ENCODE measurements around the gene SCAPER.
"Not testable (repeated sequence)": the region's sequence is repeated elsewhere in the genome, so short reads cannot be mapped to it uniquely, and the experiment has no call there.

SCAPER gene

DNA sequence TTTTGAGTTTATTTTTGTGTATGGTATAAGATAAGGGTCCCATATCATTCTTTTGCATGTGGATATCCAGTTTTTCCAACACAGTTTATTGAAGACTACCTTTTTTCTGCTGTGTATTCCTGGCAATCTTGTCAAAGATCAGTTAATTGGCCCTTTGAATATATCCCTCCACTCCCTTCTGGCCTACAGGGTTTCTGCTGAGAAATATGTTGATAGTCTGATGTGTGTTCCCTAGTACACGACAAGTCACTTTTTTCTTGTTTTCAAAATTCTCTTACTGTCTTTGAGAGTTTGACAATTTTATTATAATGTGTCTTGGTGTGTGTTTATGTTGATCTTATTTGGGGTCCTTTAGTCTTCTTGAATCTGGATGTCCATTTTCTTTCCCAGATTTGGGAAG is 439.4 kb downstream of the SCAPER start:
- Mint-ChIP-seq H3K4me1 (no peaks in the 10 kb centered on the region), H3K9me3 (peaks cover 20% of the 10 kb centered on the region), H3K27me3 (no peaks in the 10 kb centered on the region), H3K27ac (no peak overlapping the region), H3K36me3 (peaks cover 87% of the 10 kb centered on the region), H3K4me3 (no peak overlapping the region)
- no peak for ATAC-seq

- no peak for ATAC-seq
- Mint-ChIP-seq H3K4me3 (no peak overlapping the region), H3K36me3 (peaks cover 84% of the 10 kb centered on the region), H3K4me1 (no peaks in the 10 kb centered on the region), H3K27ac (no peak overlapping the region), H3K27me3 (no peaks in the 10 kb centered on the region), H3K9me3 (peaks cover 16% of the 10 kb centered on the region)
These were observed 440.9 kb downstream of the SCAPER start for GRCh38 chr15:76464247-76464646.

GRCh38 chr15:76460871-76461270 is 444.3 kb downstream of the SCAPER start:
- no peak for ATAC-seq

DNA sequence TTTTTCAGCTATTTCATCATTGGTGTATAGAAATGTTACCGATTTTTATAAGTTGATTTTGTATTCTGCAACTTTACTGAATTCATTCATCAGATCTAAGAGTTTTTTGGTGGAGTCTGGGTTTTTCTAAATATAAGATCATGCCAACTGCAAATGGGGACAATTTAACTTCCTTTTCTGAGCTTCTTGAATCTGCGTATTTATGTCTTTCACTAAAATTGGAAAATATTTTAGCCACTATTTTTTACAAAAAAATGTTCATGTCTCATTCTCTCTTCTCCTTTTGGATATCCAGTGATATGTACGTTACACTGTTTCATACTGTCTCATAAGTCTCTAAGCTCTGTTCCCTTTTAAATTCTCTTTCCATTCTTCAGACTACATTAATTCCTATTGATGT is 444.8 kb downstream of the SCAPER start:
- Mint-ChIP-seq H3K4me1 (no peaks in the 10 kb centered on the region), H3K27me3 (no peaks in the 10 kb centered on the region), H3K27ac (no peak overlapping the region), H3K9me3 (no peaks in the 10 kb centered on the region), H3K4me3 (no peak overlapping the region), H3K36me3 (peaks cover 45% of the 10 kb centered on the region)
- ATAC-seq: no peak

More at GRCh38 chr15:76460871-76461270, 444.3 kb downstream of the SCAPER start:
- no peak overlapping the region for H3K27ac Mint-ChIP-seq
- H3K27me3 Mint-ChIP-seq: no peaks in the 10 kb centered on the region
- no peaks in the 10 kb centered on the region for H3K4me1 Mint-ChIP-seq
- no peak overlapping the region for H3K4me3 Mint-ChIP-seq
- H3K36me3 Mint-ChIP-seq: peaks cover 50% of the 10 kb centered on the region
- H3K9me3 Mint-ChIP-seq: peaks cover 2% of the 10 kb centered on the region

DNA sequence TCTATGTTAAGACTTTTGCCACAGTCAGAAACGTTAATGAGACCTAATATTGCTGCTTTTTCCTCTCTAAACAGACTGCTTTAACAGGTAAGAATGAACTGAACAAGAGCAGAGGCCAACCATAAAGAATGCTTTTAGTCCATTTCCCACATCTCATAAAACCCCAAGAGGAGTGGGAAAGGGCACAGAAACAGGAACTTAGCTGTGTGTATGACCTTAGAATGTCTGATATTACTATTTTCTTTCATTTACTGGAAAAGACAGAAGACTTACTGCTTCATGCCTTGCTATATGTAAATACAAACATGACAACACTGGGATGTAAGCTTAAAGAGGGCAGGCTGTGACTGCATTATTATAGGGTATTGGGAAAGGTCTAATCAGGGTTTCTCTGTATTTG is 453.6 kb downstream of the SCAPER start:
- Mint-ChIP-seq H3K27me3 (no peaks in the 10 kb centered on the region), H3K36me3 (peaks cover 11% of the 10 kb centered on the region), H3K9me3 (no peaks in the 10 kb centered on the region), H3K4me3 (no peak overlapping the region), H3K4me1 (peaks cover 6% of the 10 kb centered on the region), H3K27ac (no peak overlapping the region)
- ATAC-seq: peak; percentile 51

- no peak overlapping the region for H3K4me3 Mint-ChIP-seq
- no peak overlapping the region for H3K27ac Mint-ChIP-seq
- H3K27me3 Mint-ChIP-seq: no peaks in the 10 kb centered on the region
- H3K9me3 Mint-ChIP-seq: no peaks in the 10 kb centered on the region
- no peak for ATAC-seq
- peaks cover 11% of the 10 kb centered on the region for H3K36me3 Mint-ChIP-seq
- H3K4me1 Mint-ChIP-seq: peaks cover 6% of the 10 kb centered on the region
These were observed 455.7 kb downstream of the SCAPER start for GRCh38 chr15:76449455-76449854.

GRCh38 chr15:76448755-76449154 is 456.4 kb downstream of the SCAPER start:
- Mint-ChIP-seq H3K27me3 (no peaks in the 10 kb centered on the region), H3K9me3 (no peaks in the 10 kb centered on the region), H3K36me3 (peaks cover 11% of the 10 kb centered on the region), H3K4me3 (no peak overlapping the region), H3K27ac (no peak overlapping the region), H3K4me1 (peaks cover 6% of the 10 kb centered on the region)
- no peak for ATAC-seq

GRCh38 chr15:76447728-76448441 is 457.3 kb downstream of the SCAPER start:
- Mint-ChIP-seq H3K27me3 (no peaks in the 10 kb centered on the region), H3K36me3 (peaks cover 11% of the 10 kb centered on the region), H3K27ac (no peak overlapping the region), H3K9me3 (no peaks in the 10 kb centered on the region), H3K4me3 (no peak overlapping the region), H3K4me1 (peaks cover 6% of the 10 kb centered on the region)
- no peak for ATAC-seq

DNA sequence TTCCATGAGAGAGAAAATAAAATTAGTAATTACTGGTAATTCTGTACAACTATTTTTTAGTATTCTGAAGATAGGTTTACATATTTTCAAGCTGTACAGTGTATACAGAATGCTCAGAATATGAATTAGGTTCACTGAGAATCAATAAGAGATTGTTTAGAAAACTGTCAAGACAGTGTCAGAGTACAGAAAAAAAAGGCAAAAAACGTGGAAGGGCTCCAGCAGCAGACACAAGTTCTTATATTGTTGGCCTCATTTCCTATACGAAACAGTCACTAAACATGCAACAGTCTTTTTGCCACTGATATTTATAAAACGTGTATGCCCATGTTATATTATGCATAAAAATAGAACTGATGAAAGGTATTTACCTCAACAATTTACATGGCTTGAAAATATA is 464.7 kb downstream of the SCAPER start:
- Mint-ChIP-seq H3K27me3 (no peaks in the 10 kb centered on the region), H3K9me3 (no peaks in the 10 kb centered on the region), H3K4me3 (no peak overlapping the region), H3K27ac (no peak overlapping the region), H3K4me1 (no peaks in the 10 kb centered on the region), H3K36me3 (peaks cover 6% of the 10 kb centered on the region)
- ATAC-seq: no peak

- no peaks in the 10 kb centered on the region for H3K9me3 Mint-ChIP-seq
- H3K27ac Mint-ChIP-seq: no peak overlapping the region
- H3K4me1 Mint-ChIP-seq: no peaks in the 10 kb centered on the region
- H3K27me3 Mint-ChIP-seq: no peaks in the 10 kb centered on the region
- no peak for ATAC-seq
- H3K36me3 Mint-ChIP-seq: peaks cover 6% of the 10 kb centered on the region
- no peak overlapping the region for H3K4me3 Mint-ChIP-seq
These were observed 465.6 kb downstream of the SCAPER start for GRCh38 chr15:76439542-76439941.

DNA sequence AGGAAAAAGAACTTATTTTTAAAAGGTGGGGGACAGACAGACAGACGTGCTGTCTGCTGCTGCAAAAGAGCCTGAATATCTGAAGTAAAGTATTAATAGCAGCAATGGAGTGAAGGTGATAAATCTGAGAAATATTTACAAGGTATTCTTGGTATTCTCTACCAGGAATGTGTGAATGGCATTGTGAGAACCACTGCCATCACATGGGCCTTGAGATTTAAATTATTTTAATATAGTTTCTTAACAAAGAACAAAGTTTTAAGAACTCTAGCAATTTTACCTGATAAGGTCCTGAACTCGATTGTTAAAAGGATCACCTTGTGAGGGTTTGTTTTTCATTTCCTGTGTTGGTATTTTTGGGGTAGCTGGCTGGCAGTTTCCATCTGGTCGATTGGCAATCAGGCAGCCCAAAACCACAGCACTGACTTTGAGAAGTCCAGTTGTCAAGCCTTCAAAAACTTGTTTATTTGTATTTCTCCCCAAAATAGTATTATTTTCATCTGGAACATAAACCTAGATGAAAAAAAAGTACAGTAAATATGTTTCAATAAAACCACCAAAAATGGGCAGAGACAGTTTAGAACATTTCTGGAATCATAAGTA is 471.2 kb downstream of the SCAPER start:
- Mint-ChIP-seq H3K27ac (no peak overlapping the region), H3K27me3 (no peaks in the 10 kb centered on the region), H3K4me1 (no peaks in the 10 kb centered on the region), H3K4me3 (no peak overlapping the region), H3K9me3 (no peaks in the 10 kb centered on the region), H3K36me3 (peaks cover 46% of the 10 kb centered on the region)
- ATAC-seq: no peak

DNA sequence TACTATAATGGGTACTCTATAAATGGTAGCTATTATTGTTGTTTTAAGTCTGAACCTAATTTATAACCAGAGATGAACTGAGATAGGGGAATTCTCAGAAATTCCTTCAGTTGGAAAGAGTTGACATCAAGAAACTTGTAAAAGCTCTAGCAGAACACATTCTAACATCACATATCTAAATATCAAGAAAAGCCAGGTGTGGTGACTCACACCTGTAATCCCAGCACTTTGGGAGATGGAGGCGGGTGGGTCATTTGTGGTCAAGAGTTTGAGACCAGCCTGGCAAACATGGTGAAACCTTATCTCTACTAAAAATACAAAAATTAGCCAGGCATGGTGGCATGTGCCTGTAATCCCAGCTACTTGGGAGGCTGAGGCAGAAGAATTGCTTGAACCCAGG is 472.1 kb downstream of the SCAPER start:
- not testable (repeated sequence) for H3K4me3 Mint-ChIP-seq, H3K27me3 Mint-ChIP-seq, H3K4me1 Mint-ChIP-seq, H3K27ac Mint-ChIP-seq, ATAC-seq, H3K9me3 Mint-ChIP-seq
- peaks cover 54% of the 10 kb centered on the region for H3K36me3 Mint-ChIP-seq

DNA sequence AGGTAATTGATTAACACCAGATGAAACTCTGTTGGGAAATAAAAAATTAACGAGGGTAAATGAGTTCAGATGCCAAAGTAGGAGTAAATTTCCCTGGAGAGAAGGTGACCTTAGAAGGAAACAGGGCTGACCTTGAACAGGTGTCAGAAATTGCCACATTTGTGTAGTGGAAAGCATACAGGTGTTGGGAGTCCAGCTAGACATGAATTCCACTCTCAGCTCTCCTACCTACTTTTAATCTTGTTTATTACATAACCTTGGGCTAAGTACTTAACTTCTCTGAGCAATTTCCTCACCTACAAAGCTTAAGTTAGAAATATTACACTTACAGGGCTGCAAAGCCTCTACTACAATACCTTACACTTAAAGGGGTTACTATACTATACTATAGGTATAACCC is 472.5 kb downstream of the SCAPER start:
- Mint-ChIP-seq H3K27me3 (no peaks in the 10 kb centered on the region), H3K9me3 (peaks cover 4% of the 10 kb centered on the region), H3K36me3 (peaks cover 59% of the 10 kb centered on the region), H3K4me1 (no peaks in the 10 kb centered on the region), H3K4me3 (no peak overlapping the region), H3K27ac (no peak overlapping the region)
- no peak for ATAC-seq

DNA sequence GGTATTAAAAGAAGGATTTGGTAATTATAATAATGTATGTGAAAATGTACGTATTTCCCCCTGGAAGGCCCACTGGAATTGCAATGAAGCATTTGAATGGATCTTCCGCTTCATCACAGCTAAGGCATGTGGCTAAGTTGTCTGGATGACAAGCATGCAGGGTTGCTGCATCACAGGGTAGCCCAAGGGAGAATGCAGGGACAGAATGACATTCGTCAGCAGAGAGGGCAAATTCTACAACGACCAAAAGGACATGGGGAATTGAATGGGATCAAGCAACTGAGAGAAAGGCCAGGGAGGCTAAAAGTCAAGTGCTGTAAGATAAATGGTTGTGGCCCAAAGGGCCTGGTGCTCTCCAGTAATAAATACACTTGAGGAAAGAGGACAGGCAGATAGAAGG is 473.2 kb downstream of the SCAPER start:
- Mint-ChIP-seq H3K27me3 (no peaks in the 10 kb centered on the region), H3K27ac (no peak overlapping the region), H3K4me3 (no peak overlapping the region), H3K4me1 (no peaks in the 10 kb centered on the region), H3K9me3 (peaks cover 7% of the 10 kb centered on the region), H3K36me3 (peaks cover 65% of the 10 kb centered on the region)
- ATAC-seq: no peak

DNA sequence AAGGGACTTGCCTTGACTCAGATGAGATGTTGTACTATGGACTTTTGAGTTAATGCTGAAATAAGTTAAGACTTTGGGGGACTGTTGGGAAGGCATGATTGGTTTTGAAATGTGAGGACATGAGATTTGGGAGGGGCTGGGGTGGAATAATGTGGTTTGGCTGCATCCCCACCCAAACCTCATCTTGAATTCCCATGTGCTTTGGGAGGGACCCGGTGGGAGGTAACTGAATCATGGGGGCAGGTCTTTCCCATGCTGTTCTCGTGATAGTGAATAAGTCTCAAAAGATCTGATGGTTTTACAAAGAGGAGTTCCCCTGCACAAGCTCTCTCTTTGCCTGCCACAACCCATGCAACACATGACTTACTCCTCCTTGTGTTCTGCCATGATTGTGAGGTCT is 474.4 kb downstream of the SCAPER start:
- H3K36me3 Mint-ChIP-seq: peaks cover 73% of the 10 kb centered on the region
- not testable (repeated sequence) for H3K27ac Mint-ChIP-seq, H3K9me3 Mint-ChIP-seq, ATAC-seq, H3K4me1 Mint-ChIP-seq, H3K4me3 Mint-ChIP-seq, H3K27me3 Mint-ChIP-seq

GRCh38 chr15:76429661-76430060 is 475.5 kb downstream of the SCAPER start:
- H3K9me3 Mint-ChIP-seq: peaks cover 12% of the 10 kb centered on the region
- no peak overlapping the region for H3K27ac Mint-ChIP-seq
- no peaks in the 10 kb centered on the region for H3K4me1 Mint-ChIP-seq
- H3K27me3 Mint-ChIP-seq: no peaks in the 10 kb centered on the region
- ATAC-seq: no peak
- H3K4me3 Mint-ChIP-seq: no peak overlapping the region
- H3K36me3 Mint-ChIP-seq: peaks cover 81% of the 10 kb centered on the region

Measured in stimulated activated memory B cell treated with anti-CD40 and anti-IgM and Interleukin-4, amounts not matched to agents 10 μg/mL and 1 μg/mL and 100 μg/mL, for 72 hours (primary cell).